HG03439 (cell line): ENCODE data around the gene NT5C.
"Not testable (repeated sequence)": the region's sequence is repeated elsewhere in the genome, so short reads cannot be mapped to it uniquely, and the experiment has no call there.

Source experiments
- ATAC-seq: cut with Tn5 transposase; IDR thresholded peaks from one replicate; pipeline ENCODE4 v1.9.1; 2021; ENCODE audit warnings: mild to moderate bottlenecking, moderate library complexity; ENCODE audit not compliant: unreplicated experiment

Gene NT5C

GRCh38 chr17:75146592-75146991, 15.1 kb upstream of the NT5C start:
- no peak for ATAC-seq

GRCh38 chr17:75144816-75145512, 13.4 kb upstream of the NT5C start:
- no peak for ATAC-seq

GRCh38 chr17:75142236-75142971, 10.9 kb upstream of the NT5C start:
- no peak for ATAC-seq

GRCh38 chr17:75138519-75138918, 7.0 kb upstream of the NT5C start:
- no peak for ATAC-seq

GRCh38 chr17:75137762-75138161, 6.2 kb upstream of the NT5C start:
- not testable (repeated sequence) for ATAC-seq

GRCh38 chr17:75135946-75136345, 4.4 kb upstream of the NT5C start:
- no peak for ATAC-seq

- no peak for ATAC-seq
Measured at GRCh38 chr17:75135452-75135851, 3.9 kb upstream of the NT5C start.

GRCh38 chr17:75133607-75134347, 2.2 kb upstream of the NT5C start:
- not testable (repeated sequence) for ATAC-seq

- no peak for ATAC-seq
Measured at GRCh38 chr17:75133001-75133400, 1.5 kb upstream of the NT5C start.

GRCh38 chr17:75132018-75133000, 767 bp upstream of the NT5C start:
- ATAC-seq: not testable (repeated sequence)

GRCh38 chr17:75130632-75131277, 787 bp downstream of the NT5C start:
- peak; percentile 4 for ATAC-seq

GRCh38 chr17:75130059-75130631, 1.4 kb downstream of the NT5C start:
- ATAC-seq: no peak

- no peak for ATAC-seq
Measured at GRCh38 chr17:75129576-75129975, 2.0 kb downstream of the NT5C start.

GRCh38 chr17:75128694-75129505, 2.6 kb downstream of the NT5C start:
- no peak for ATAC-seq

GRCh38 chr17:75127936-75128335, 3.6 kb downstream of the NT5C start:
- not testable (repeated sequence) for ATAC-seq

- no peak for ATAC-seq
Measured at GRCh38 chr17:75126954-75127353, 4.6 kb downstream of the NT5C start.

GRCh38 chr17:75125984-75126383, 5.6 kb downstream of the NT5C start:
- ATAC-seq: no peak

GRCh38 chr17:75124819-75125162, 6.8 kb downstream of the NT5C start:
- ATAC-seq: no peak
